GM12892 (cell line): Measurements from ENCODE around the gene SYNGR3.
A peak's percentile ranks its signal among the peaks of the same experiment; 100 is the strongest.

Source experiments
- DNase-seq: peaks from one replicate; pipeline ENCODE4 v3.0.0; 2011; ENCODE audit not compliant: insufficient read length
- FAIRE-seq: peaks from 2 replicates; lab custom pipeline; 2011; peaks lifted over from hg19 to GRCh38; lab: Jason Lieb, UNC
- POLR2A ChIP-seq: IDR thresholded peaks from 2 replicates; pipeline ENCODE4 v1.6.1; 2011; ENCODE audit warnings: low read depth, low read length, control low read depth
- POLR2AphosphoS5 ChIP-seq: IDR thresholded peaks from 2 replicates; pipeline ENCODE4 v1.6.1; 2011; ENCODE audit warnings: low read depth, low read length, control low read depth
- TAF1 ChIP-seq: IDR thresholded peaks from 2 replicates; pipeline ENCODE4 v1.6.1; 2011; ENCODE audit warnings: low read depth, mild to moderate bottlenecking, control low read depth, low read length, borderline replicate concordance

SYNGR3 gene

GRCh38 chr16:1982013-1982433, 7.7 kb upstream of the SYNGR3 start:
- TF ChIP-seq POLR2AphosphoS5 (no peak), POLR2A (no peak), TAF1 (no peak)
- FAIRE-seq (no peak), DNase-seq (no peak)

GRCh38 chr16:1982991-1983543, 6.7 kb upstream of the SYNGR3 start:
- no peak for TF ChIP-seq POLR2AphosphoS5
- TF ChIP-seq POLR2A = no peak
- no peak for TF ChIP-seq TAF1

GRCh38 chr16:1983544-1984346, 6.0 kb upstream of the SYNGR3 start, which contains the start of gene GFER:
Gene GFER, plus strand, starts transcription at chr16:1984193. Its CDS starts 26 bp downstream, at chr16:1984219.
- FAIRE-seq = peak; percentile 93
- TF ChIP-seq POLR2AphosphoS5 (peak; percentile 59), POLR2A (peak; percentile 90), TAF1 (peak; percentile 67; the same call in 1 of the 2 replicates)
- DNase-seq = peak; percentile 99

More at GRCh38 chr16:1982991-1983543, 6.7 kb upstream of the SYNGR3 start:
- DNase-seq (no peak), FAIRE-seq (peak; percentile 30)

GRCh38 chr16:1984347-1985225, 5.2 kb upstream of the SYNGR3 start:
- TF ChIP-seq POLR2A = no peak
- FAIRE-seq (peak; percentile 44), DNase-seq (no peak)

GRCh38 chr16:1985466-1986150, 4.2 kb upstream of the SYNGR3 start:
- no peak for DNase-seq
- FAIRE-seq = no peak
- no peak for TF ChIP-seq POLR2A
- no peak for TF ChIP-seq TAF1
- TF ChIP-seq POLR2AphosphoS5 = no peak

- FAIRE-seq = no peak
- DNase-seq = no peak
- TF ChIP-seq TAF1 (no peak), POLR2A (no peak), POLR2AphosphoS5 (no peak)
Measured at GRCh38 chr16:1987198-1987597, 2.6 kb upstream of the SYNGR3 start.

GRCh38 chr16:1990101-1990350, 256 bp downstream of the SYNGR3 start:
- FAIRE-seq (no peak), DNase-seq (no peak)
- TF ChIP-seq POLR2AphosphoS5 = no peak
- TF ChIP-seq POLR2A = no peak
- no peak for TF ChIP-seq TAF1

GRCh38 chr16:1990351-1991134, 773 bp downstream of the SYNGR3 start:
- DNase-seq = no peak
- peak; percentile 51 for FAIRE-seq

GRCh38 chr16:1991135-1991551, 1.4 kb downstream of the SYNGR3 start:
- no peak for TF ChIP-seq POLR2AphosphoS5
- TF ChIP-seq POLR2A = peak; percentile 31; the same call in 1 of the 2 replicates
- DNase-seq = no peak
- peak; percentile 83 for FAIRE-seq

More at GRCh38 chr16:1990351-1991134, 773 bp downstream of the SYNGR3 start:
- peak; percentile 7; the same call in 1 of the 2 replicates for TF ChIP-seq POLR2A
- TF ChIP-seq POLR2AphosphoS5 = no peak

- FAIRE-seq (no peak), DNase-seq (no peak)
- TF ChIP-seq TAF1 = no peak
- no peak for TF ChIP-seq POLR2A
- no peak for TF ChIP-seq POLR2AphosphoS5
Measured at GRCh38 chr16:1991588-1991947, 1.8 kb downstream of the SYNGR3 start.
